GM15510 (cell line): ENCODE data around the gene SNX21.
A peak's percentile ranks its signal among the peaks of the same experiment; 100 is the strongest.

Experiments
- POLR2A ChIP-seq: IDR thresholded peaks from 3 replicates; pipeline ENCODE4 v1.6.1; 2011; ENCODE audit warnings: borderline replicate concordance; ENCODE audit not compliant: insufficient read length; ENCODE audit errors: extremely low read depth

Gene SNX21

DNA sequence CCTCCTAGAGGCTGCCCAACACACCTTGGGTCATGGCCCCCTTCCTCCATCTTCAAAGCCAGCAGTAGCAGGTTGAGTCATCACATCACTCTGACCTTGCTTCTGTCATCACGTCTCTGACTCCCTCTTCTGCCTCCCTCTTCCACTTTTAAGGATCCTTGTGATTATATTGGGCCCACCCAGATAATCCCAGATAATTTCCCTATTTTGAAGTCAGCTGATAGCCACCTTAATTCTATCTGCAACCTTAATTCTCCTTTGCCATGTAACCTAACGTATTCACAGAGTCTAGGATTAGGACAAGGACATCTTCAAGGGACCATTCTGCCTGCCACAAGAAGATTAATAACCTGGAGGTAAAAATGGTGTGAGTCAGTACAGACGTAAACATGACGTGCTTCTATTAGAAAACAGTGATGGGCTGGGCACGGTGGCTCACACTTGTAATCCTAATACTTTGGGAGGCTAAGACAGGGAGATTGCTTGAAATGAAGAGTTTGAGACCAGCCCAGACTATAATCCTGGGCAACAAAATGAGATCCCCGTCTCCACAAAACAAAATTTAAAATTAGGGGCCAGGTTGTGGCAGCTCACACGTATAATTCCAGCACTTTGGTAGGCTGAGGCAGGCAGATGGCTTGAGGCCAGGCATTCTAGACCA is 27.1 kb downstream of the SNX21 start:
- no peak for TF ChIP-seq POLR2A

DNA sequence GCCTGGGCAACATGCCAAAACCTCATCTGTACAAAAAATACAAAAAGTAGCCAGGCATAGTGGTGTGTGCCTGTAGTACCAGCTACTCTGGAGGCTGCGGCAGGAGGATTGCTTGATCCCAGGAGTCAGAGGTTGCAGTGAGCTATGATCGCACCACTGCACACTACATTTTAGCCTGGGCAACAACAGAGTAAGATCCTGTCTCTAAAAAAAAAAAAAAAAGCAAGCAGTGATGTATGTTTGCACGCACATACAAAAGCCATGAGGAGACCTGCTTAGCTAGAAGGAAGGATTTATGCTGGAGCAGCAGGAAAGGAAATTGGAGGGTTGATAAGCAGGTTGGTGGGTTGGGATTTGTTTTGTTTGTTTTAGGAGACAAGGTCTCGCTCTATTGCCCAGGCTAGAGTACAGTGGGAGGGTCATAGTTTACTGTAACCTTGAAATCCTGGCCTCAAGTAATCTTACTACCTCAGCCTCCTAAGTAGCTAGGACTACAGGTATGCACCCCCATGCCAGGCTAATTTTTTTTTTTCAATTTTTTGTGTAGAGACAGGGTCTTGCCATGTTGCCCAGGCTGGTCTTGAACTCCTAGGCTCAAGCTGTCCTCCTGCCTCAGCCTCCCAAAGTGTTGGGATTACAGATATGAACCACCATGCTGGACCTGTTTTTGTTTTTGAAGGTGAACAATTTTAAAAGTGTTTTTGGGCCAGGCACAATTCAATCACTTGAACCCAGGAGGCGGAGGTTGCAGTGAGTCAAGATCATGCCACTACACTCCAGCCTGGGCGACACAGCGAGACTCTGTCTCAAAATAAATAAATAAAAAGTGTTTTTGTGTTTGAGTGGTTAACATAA is 27.8 kb downstream of the SNX21 start:
- TF ChIP-seq POLR2A: no peak

DNA sequence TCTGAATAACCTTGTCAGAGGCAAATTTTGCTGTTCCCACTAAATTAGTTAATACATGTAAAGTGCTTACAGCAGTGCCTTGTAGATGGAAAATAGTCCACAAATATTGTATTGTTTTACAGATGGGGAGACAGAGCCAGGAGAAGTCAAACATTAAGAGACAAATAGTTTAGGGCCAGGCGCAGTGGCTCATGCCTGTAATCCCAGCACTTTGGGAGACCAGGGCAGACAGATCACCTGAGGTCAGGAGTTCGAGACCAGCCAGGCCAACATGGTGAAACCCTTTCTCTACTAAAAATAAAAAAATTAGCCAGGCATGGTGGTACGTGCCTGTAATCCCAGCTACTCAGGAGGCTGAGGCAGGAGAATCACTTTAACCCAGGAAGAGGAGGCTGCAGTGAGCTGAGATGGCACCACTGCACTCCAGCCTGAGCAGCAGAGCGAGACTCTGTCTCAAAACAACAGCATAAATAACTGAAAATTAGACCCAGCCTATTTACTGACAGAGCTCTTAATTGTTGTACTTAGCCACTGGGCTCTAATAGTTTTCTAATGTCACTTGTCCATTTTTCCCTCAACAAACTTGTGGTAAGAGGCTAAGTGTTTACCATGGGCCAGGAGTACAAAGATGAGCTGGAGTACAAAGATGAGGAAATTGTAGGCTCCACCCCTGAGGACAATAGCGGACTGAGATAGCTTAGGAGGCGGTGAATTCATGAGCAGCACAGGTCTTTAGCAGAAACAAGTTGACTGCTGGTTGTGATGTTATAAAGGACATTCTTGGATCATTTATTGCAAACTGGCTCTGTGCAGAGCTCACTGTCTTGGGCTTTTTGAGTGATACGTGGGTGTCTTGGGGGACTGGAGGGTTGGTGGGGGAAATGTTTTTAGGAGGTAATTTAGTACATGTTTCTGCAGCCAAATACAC is 30.2 kb downstream of the SNX21 start:
- TF ChIP-seq POLR2A: no peak

- TF ChIP-seq POLR2A: no peak
Measured at GRCh38 chr20:45866454-45866853, 32.9 kb downstream of the SNX21 start.

GRCh38 chr20:45867136-45867818 is 33.7 kb downstream of the SNX21 start:
- no peak for TF ChIP-seq POLR2A

DNA sequence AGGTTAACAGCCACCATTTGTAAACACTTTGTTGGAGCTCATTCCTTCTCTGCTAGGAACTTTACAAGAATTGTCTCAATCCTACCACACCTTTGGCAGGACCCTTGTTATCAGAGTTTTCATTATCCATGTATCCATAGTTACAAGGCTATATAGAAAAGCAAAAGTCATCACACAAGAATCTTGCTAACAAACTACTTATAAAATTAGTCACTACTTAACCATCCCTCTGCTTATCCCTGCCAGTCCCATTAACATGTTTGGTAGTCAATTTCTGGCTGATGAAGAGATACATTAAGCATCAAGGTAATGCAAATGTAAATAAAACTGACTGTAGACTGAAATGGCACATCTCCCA is 34.2 kb downstream of the SNX21 start:
- no peak for TF ChIP-seq POLR2A

DNA sequence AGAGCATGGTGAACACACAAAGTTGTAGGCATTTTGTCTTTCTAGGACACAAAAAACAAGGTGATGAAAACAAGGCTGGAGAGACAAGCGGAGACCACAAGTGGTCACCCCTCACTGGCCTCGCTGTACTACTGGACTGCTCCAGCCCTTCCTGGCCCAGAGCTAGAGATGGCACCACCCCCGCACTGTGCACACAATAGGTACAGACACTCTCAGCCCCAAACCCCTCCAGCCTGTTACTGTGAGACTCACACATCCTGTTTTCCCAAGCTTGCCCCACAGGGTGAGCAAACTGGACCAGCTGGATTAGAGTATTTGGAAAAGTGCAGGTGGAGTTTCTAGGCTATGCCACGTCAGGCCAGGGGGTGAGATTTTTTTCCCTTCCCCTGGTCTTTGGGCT is 39.0 kb downstream of the SNX21 start:
- no peak for TF ChIP-seq POLR2A

- no peak for TF ChIP-seq POLR2A
Measured at GRCh38 chr20:45873409-45874103, 40.0 kb downstream of the SNX21 start.

DNA sequence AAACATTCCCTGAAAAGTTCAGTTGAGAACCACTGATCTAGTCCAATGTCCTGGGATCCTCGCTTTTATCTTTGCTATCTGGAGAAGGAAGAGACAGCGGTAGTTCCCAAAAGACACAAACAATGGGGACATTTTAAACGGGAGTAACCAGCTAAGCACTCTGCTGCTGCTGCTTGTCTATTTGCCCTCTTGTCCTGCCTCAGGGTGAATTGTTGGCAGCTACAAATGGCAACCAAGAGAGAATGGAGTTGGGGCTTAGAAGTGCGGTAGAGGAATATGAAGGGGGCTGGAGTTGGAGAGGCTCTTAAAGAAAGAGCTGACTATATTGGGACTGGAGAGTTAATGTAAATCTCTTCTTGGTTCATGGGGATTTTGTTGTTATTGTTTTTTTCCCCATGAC is 41.0 kb downstream of the SNX21 start:
- TF ChIP-seq POLR2A: no peak

- TF ChIP-seq POLR2A: no peak
Measured at GRCh38 chr20:45878076-45878761, 44.6 kb downstream of the SNX21 start.

DNA sequence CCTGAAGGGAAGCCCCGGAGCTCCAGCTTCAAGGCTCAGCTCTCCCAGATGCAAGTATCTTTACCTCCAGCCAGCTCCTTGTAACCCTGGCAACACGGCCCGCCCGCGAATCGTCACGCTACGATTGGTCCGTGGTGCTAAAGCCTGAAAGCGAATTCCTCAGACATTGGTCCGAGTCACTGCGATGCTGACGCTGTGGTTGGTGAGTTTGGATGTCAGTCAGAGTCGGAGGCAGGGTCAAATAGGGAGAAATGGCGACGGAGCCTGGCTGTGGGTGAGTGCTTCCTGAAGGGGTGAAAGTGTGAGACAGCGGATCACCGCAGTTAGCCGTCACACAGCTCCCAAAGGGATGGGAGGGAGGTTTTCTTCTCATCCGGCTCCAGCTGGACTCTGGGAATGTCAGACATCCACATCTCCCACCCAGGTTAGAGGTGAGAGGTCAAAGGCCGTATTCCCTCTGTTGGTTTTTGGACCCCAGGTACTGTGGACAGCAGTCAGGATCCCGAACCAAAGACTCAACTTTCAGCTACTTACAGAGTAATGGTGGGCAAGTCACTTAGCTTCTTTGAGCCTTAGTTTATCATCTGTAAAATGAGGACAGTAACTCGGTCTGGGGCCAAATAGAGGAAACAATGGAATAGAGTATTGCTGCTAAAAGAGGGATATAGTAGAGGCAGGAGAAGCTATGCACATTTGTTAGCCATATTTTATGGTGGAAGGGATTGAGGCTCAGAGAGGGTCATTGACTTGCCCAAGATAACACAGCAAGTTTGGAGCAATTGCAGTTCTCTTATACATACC is 47.6 kb downstream of the SNX21 start, which contains the start of gene ZSWIM1:
Gene ZSWIM1 (plus strand): TSS at position 240 of the 801 bp plus-strand sequence. CDS start 1,366 bp downstream, outside the sequence.
- TF ChIP-seq POLR2A: peak; percentile 82

DNA sequence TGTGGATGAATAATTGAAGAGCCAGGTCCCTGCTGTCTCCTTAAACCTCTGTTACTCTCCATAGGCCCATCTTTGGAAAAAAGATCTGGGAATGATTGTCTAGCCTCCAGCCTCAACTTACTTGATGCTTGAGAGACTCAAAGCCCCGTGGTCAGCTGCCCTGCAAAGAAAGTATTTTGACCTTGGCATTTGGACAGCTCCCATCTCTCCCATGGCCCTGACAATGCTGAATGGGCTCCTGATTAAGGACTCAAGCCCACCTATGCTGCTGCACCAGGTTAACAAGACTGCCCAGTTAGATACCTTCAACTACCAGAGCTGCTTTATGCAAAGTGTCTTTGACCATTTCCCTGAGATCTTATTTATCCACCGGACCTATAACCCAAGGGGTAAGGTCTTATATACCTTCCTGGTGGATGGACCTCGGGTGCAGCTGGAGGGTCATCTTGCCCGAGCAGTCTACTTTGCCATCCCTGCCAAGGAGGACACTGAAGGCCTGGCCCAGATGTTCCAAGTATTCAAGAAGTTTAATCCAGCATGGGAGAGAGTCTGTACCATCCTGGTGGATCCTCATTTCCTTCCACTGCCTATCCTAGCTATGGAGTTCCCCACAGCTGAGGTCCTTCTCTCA is 49.0 kb downstream of the SNX21 start:
- TF ChIP-seq POLR2A: no peak
